ENCODE data around the gene ZNF2.

DNA sequence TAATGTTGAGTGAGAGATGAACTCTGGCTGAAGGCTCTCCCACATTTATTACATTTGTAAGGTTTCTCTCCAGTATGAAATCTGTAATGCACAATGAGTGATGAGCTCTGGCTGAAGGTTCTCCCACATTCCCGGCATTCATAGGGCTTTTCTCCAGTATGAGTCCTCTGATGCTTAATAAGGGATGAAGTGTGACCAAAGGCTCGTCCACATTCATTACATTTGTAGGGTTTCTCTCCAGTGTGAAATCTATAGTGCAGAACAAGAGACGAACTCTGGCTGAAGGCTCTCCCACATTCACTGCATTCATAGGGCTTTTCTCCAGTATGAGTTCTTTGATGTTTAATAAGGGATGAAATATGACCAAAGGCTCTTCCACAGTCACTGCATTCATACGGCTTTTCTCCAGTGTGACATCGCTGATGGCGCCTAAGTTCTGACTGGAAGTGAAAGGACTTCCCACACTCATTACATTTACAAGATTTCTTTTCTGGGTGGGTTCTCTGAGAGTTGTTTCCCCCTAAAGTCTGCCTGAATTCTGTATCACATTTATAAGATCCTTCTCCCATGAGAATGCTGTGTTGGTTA lies 16.1 kb upstream of the ZNF2 start:
- TF ChIP-seq GATA2 (IDR thresholded peaks at IDR 0.05; ENCODE audit: low read depth, low read length) (no peak), GATA3 (IDR thresholded peaks at IDR 0.05; ENCODE audit: low read depth, low read length) (no peak)

Measured in SH-SY5Y (cell line).